Measurements from ENCODE around the gene ACSL1. TPM values are rescaled to one million over a fixed set of nuclear protein-coding genes. Genes with fewer than 3 reads are reported as not detected.

The ACSL1 gene
- polyA plus RNA-seq, 4 donors = 9.9 to 85.0 (median 32.3) TPM

GRCh38 chr4:184857441-184858121 is 31.8 kb upstream of the ACSL1 start:
- no peak for FAIRE-seq
- 76 to 78% (median 77%) methylated on average over 11 of the region's 11 CpGs for WGBS, 3 donors
- Histone ChIP-seq H3K27me3 (ENCODE audit: control insufficient read depth in 3 of 3, insufficient read depth in 3 of 3, low read length in 3 of 3) (peaks cover 0 to 2% (median 0%) of the 10 kb centered on the region in 3 donors), H3K27ac (ENCODE audit: low read depth in 1 of 3, low read length in 2 of 3) (no peak overlapping the region), H3K4me3 (ENCODE audit: low read depth in 1 of 3, low read length in 3 of 3) (no peak overlapping the region), H3K9me3 (ENCODE audit: control insufficient read depth in 2 of 2, insufficient read depth in 1 of 2, low read depth in 1 of 2, low read length in 1 of 2) (no peaks in the 10 kb centered on the region), H3K36me3 (ENCODE audit: control insufficient read depth in 3 of 3, insufficient read depth in 2 of 3, low read depth in 1 of 3, low read length in 3 of 3) (no peaks in the 10 kb centered on the region), H3K4me1 (ENCODE audit: control insufficient read depth in 3 of 3, insufficient read depth in 2 of 3, low read depth in 1 of 3, low read length in 2 of 3) (no peaks in the 10 kb centered on the region)
- no peak for DNase-seq

GRCh38 chr4:184856277-184856609 is 30.5 kb upstream of the ACSL1 start:
- 57 to 63% (median 57%) methylated on average over 1 of the region's 1 CpG for WGBS, 3 donors
- no peak overlapping the region for H3K27ac ChIP-seq (ENCODE audit: low read depth in 1 of 3, low read length in 2 of 3)

GRCh38 chr4:184854673-184855072 is 28.9 kb upstream of the ACSL1 start:
- Histone ChIP-seq H3K27ac (ENCODE audit: low read depth in 1 of 3, low read length in 2 of 3) (no peak overlapping the region), H3K27me3 (ENCODE audit: control insufficient read depth in 3 of 3, insufficient read depth in 3 of 3, low read length in 3 of 3) (peaks cover 0 to 5% (median 4%) of the 10 kb centered on the region in 3 donors), H3K36me3 (ENCODE audit: control insufficient read depth in 3 of 3, insufficient read depth in 2 of 3, low read depth in 1 of 3, low read length in 3 of 3) (no peaks in the 10 kb centered on the region), H3K9me3 (ENCODE audit: control insufficient read depth in 2 of 2, insufficient read depth in 1 of 2, low read depth in 1 of 2, low read length in 1 of 2) (no peaks in the 10 kb centered on the region), H3K4me3 (ENCODE audit: low read depth in 1 of 3, low read length in 3 of 3) (no peak overlapping the region), H3K4me1 (ENCODE audit: control insufficient read depth in 3 of 3, insufficient read depth in 2 of 3, low read depth in 1 of 3, low read length in 2 of 3) (no peaks in the 10 kb centered on the region)
- DNase-seq (no peak), FAIRE-seq (no peak)
- WGBS, 3 donors = 50 to 74% (median 67%) methylated on average over 6 of the region's 6 CpGs

More at GRCh38 chr4:184856277-184856609, 30.5 kb upstream of the ACSL1 start:
- Histone ChIP-seq H3K27me3 (ENCODE audit: control insufficient read depth in 3 of 3, insufficient read depth in 3 of 3, low read length in 3 of 3) (peaks cover 0 to 4% (median 2%) of the 10 kb centered on the region in 3 donors), H3K9me3 (ENCODE audit: control insufficient read depth in 2 of 2, insufficient read depth in 1 of 2, low read depth in 1 of 2, low read length in 1 of 2) (no peaks in the 10 kb centered on the region), H3K4me1 (ENCODE audit: control insufficient read depth in 3 of 3, insufficient read depth in 2 of 3, low read depth in 1 of 3, low read length in 2 of 3) (no peaks in the 10 kb centered on the region), H3K36me3 (ENCODE audit: control insufficient read depth in 3 of 3, insufficient read depth in 2 of 3, low read depth in 1 of 3, low read length in 3 of 3) (no peaks in the 10 kb centered on the region), H3K4me3 (ENCODE audit: low read depth in 1 of 3, low read length in 3 of 3) (no peak overlapping the region)
- DNase-seq (no peak), FAIRE-seq (no peak)

- Histone ChIP-seq H3K27me3 (ENCODE audit: control insufficient read depth in 3 of 3, insufficient read depth in 3 of 3, low read length in 3 of 3) (peaks cover 0 to 6% (median 5%) of the 10 kb centered on the region in 3 donors), H3K9me3 (ENCODE audit: control insufficient read depth in 2 of 2, insufficient read depth in 1 of 2, low read depth in 1 of 2, low read length in 1 of 2) (no peaks in the 10 kb centered on the region), H3K27ac (ENCODE audit: low read depth in 1 of 3, low read length in 2 of 3) (no peak overlapping the region), H3K36me3 (ENCODE audit: control insufficient read depth in 3 of 3, insufficient read depth in 2 of 3, low read depth in 1 of 3, low read length in 3 of 3) (no peaks in the 10 kb centered on the region), H3K4me3 (ENCODE audit: low read depth in 1 of 3, low read length in 3 of 3) (no peak overlapping the region), H3K4me1 (ENCODE audit: control insufficient read depth in 3 of 3, insufficient read depth in 2 of 3, low read depth in 1 of 3, low read length in 2 of 3) (no peaks in the 10 kb centered on the region)
- FAIRE-seq = no peak
- 91 to 93% (median 93%) methylated on average over 9 of the region's 9 CpGs for WGBS, 3 donors
- no peak for DNase-seq
These were observed 27.7 kb upstream of the ACSL1 start for GRCh38 chr4:184853436-184853835.

GRCh38 chr4:184851886-184852285 is 26.1 kb upstream of the ACSL1 start:
- Histone ChIP-seq H3K4me1 (ENCODE audit: control insufficient read depth in 3 of 3, insufficient read depth in 2 of 3, low read depth in 1 of 3, low read length in 2 of 3) (no peaks in the 10 kb centered on the region), H3K4me3 (ENCODE audit: low read depth in 1 of 3, low read length in 3 of 3) (no peak overlapping the region), H3K27ac (ENCODE audit: low read depth in 1 of 3, low read length in 2 of 3) (no peak overlapping the region), H3K27me3 (ENCODE audit: control insufficient read depth in 3 of 3, insufficient read depth in 3 of 3, low read length in 3 of 3) (peaks cover 0 to 10% (median 6%) of the 10 kb centered on the region in 3 donors), H3K9me3 (ENCODE audit: control insufficient read depth in 2 of 2, insufficient read depth in 1 of 2, low read depth in 1 of 2, low read length in 1 of 2) (no peaks in the 10 kb centered on the region), H3K36me3 (ENCODE audit: control insufficient read depth in 3 of 3, insufficient read depth in 2 of 3, low read depth in 1 of 3, low read length in 3 of 3) (no peaks in the 10 kb centered on the region)
- DNase-seq (no peak), FAIRE-seq (no peak)
- WGBS, 3 donors = 0 to 38% (median 4%) methylated on average over 1 of the region's 1 CpG

- Histone ChIP-seq H3K4me1 (ENCODE audit: control insufficient read depth in 3 of 3, insufficient read depth in 2 of 3, low read depth in 1 of 3, low read length in 2 of 3) (no peaks in the 10 kb centered on the region), H3K27me3 (ENCODE audit: control insufficient read depth in 3 of 3, insufficient read depth in 3 of 3, low read length in 3 of 3) (peaks cover 0 to 10% (median 6%) of the 10 kb centered on the region in 3 donors), H3K27ac (ENCODE audit: low read depth in 1 of 3, low read length in 2 of 3) (no peak overlapping the region), H3K4me3 (ENCODE audit: low read depth in 1 of 3, low read length in 3 of 3) (no peak overlapping the region), H3K36me3 (ENCODE audit: control insufficient read depth in 3 of 3, insufficient read depth in 2 of 3, low read depth in 1 of 3, low read length in 3 of 3) (no peaks in the 10 kb centered on the region), H3K9me3 (ENCODE audit: control insufficient read depth in 2 of 2, insufficient read depth in 1 of 2, low read depth in 1 of 2, low read length in 1 of 2) (no peaks in the 10 kb centered on the region)
- FAIRE-seq (no peak), DNase-seq (no peak)
- WGBS, 3 donors = 53 to 86% (median 72%) methylated on average over 3 of the region's 3 CpGs
These were observed 25.4 kb upstream of the ACSL1 start for GRCh38 chr4:184851200-184851541.

GRCh38 chr4:184850431-184851199 is 24.8 kb upstream of the ACSL1 start:
- no peak for FAIRE-seq
- Histone ChIP-seq H3K9me3 (ENCODE audit: control insufficient read depth in 2 of 2, insufficient read depth in 1 of 2, low read depth in 1 of 2, low read length in 1 of 2) (no peaks in the 10 kb centered on the region), H3K36me3 (ENCODE audit: control insufficient read depth in 3 of 3, insufficient read depth in 2 of 3, low read depth in 1 of 3, low read length in 3 of 3) (no peaks in the 10 kb centered on the region), H3K27ac (ENCODE audit: low read depth in 1 of 3, low read length in 2 of 3) (no peak overlapping the region), H3K27me3 (ENCODE audit: control insufficient read depth in 3 of 3, insufficient read depth in 3 of 3, low read length in 3 of 3) (peaks cover 0 to 10% (median 6%) of the 10 kb centered on the region in 3 donors), H3K4me1 (ENCODE audit: control insufficient read depth in 3 of 3, insufficient read depth in 2 of 3, low read depth in 1 of 3, low read length in 2 of 3) (no peaks in the 10 kb centered on the region), H3K4me3 (ENCODE audit: low read depth in 1 of 3, low read length in 3 of 3) (no peak overlapping the region)
- WGBS, 3 donors = 72 to 80% (median 73%) methylated on average over 10 of the region's 10 CpGs
- no peak for DNase-seq

- H3K27ac ChIP-seq (ENCODE audit: low read depth in 1 of 3, low read length in 2 of 3) = no peak overlapping the region
These were observed 24.2 kb upstream of the ACSL1 start for GRCh38 chr4:184850018-184850417.

More at GRCh38 chr4:184850018-184850417, 24.2 kb upstream of the ACSL1 start:
- DNase-seq (no peak), FAIRE-seq (no peak)
- H3K27me3 ChIP-seq (ENCODE audit: control insufficient read depth in 3 of 3, insufficient read depth in 3 of 3, low read length in 3 of 3) = peaks cover 0 to 10% (median 6%) of the 10 kb centered on the region in 3 donors
- WGBS, 3 donors = 61 to 65% (median 62%) methylated on average over 3 of the region's 3 CpGs
- H3K4me3 ChIP-seq (ENCODE audit: low read depth in 1 of 3, low read length in 3 of 3) = no peak overlapping the region
- H3K9me3 ChIP-seq (ENCODE audit: control insufficient read depth in 2 of 2, insufficient read depth in 1 of 2, low read depth in 1 of 2, low read length in 1 of 2) = no peaks in the 10 kb centered on the region
- no peaks in the 10 kb centered on the region for H3K4me1 ChIP-seq (ENCODE audit: control insufficient read depth in 3 of 3, insufficient read depth in 2 of 3, low read depth in 1 of 3, low read length in 2 of 3)
- no peaks in the 10 kb centered on the region for H3K36me3 ChIP-seq (ENCODE audit: control insufficient read depth in 3 of 3, insufficient read depth in 2 of 3, low read depth in 1 of 3, low read length in 3 of 3)

Data from small intestine (tissue), 7 donors.